Natural killer cell (primary cell): ENCODE measurements around the gene DMBX1. TPM values are rescaled to one million over a fixed set of nuclear protein-coding genes. Genes with fewer than 3 reads are reported as not detected.

ENCODE experiments used
- ATAC-seq, 3 donors: fragments of 150-1000 bp in 2 of 3; fragments of 200-7000 bp in 1 of 3; cut with Tn5 transposase; 1 replicate in 1 of 3; 2 replicates in 2 of 3; pipeline ENCODE4 v1.10.0; 2021; ENCODE audit warnings: mild to moderate bottlenecking in 2 of 3, moderate library complexity in 2 of 3
- DNase-seq, 2 donors: peaks; one replicate each; pipeline versions ENCODE4 v3.0.0 to v3.0.0-alpha.2; 2013 to 2021; ENCODE audit warnings: mixed read lengths in 1 of 2
- H3K27ac ChIP-seq: one replicate; pipeline ENCODE4 v1.5.1; 2013; ENCODE audit warnings: mild to moderate bottlenecking, low read length
- H3K27me3 ChIP-seq: one replicate; pipeline ENCODE4 v1.6.1; 2013; ENCODE audit warnings: low read length; ENCODE audit not compliant: control insufficient read depth, insufficient read depth
- H3K36me3 ChIP-seq: one replicate; pipeline ENCODE4 v1.6.1; 2013; ENCODE audit warnings: low read length; ENCODE audit not compliant: control insufficient read depth, insufficient read depth
- H3K4me1 ChIP-seq: one replicate; pipeline ENCODE4 v1.6.1; 2013; ENCODE audit warnings: low read length; ENCODE audit not compliant: control insufficient read depth, insufficient read depth
- H3K4me3 ChIP-seq: one replicate; pipeline ENCODE4 v1.5.1; 2013; ENCODE audit warnings: low read length
- H3K9me3 ChIP-seq: one replicate; pipeline ENCODE4 v1.6.1; 2013; ENCODE audit warnings: low read length; ENCODE audit not compliant: control insufficient read depth, insufficient read depth
- H3K27ac Mint-ChIP-seq, 2 donors: one replicate each; pipeline ENCODE4 v1.8.0; 2022; ENCODE audit warnings: mild to moderate bottlenecking in 2 of 2, mixed read lengths in 2 of 2, moderate library complexity in 1 of 2
- H3K27me3 Mint-ChIP-seq, 2 donors: one replicate each; pipeline ENCODE4 v1.8.0; 2022; ENCODE audit warnings: low read depth in 2 of 2, mixed read lengths in 2 of 2
- H3K36me3 Mint-ChIP-seq: one replicate; pipeline ENCODE4 v1.8.0; 2022; ENCODE audit warnings: mixed read lengths
- H3K4me1 Mint-ChIP-seq, 2 donors: one replicate each; pipeline ENCODE4 v1.8.0; 2022; ENCODE audit warnings: mixed read lengths in 2 of 2
- H3K4me3 Mint-ChIP-seq: one replicate; pipeline ENCODE4 v1.8.0; 2022; ENCODE audit warnings: mild to moderate bottlenecking, moderate library complexity, mixed read lengths
- H3K9me3 Mint-ChIP-seq, 2 donors: one replicate each; pipeline ENCODE4 v1.8.0; 2022; ENCODE audit warnings: mixed read lengths in 2 of 2
- WGBS: methylation state at CpG from one replicate; pipeline ENCODE4 v1.1.7; 2013; ENCODE audit warnings: missing lambda C conversion rate; ENCODE audit not compliant: insufficient coverage; 5-methylcytosine and 5-hydroxymethylcytosine counted together
- intact Hi-C: fragments of 100-400 bp; cut with micrococcal nuclease; formaldehyde crosslinking; loops from one replicate; pipeline ENCODE4 v1.14.2; 2022
- total RNA-seq, 4 donors: library from RNA; stranded (reverse); fragments of 120-200 nt in 1 of 4; gene quantifications; one replicate each; pipeline versions ENCODE4 v1.2.3 to v1.2.4, GENCODE V29; 2013 to 2022
- TF ChIP-seq, protein P1 (sequence below): fragments of 200-600 bp; IDR thresholded peaks from one replicate; pipeline ENCODE4 v1.8.0; 2022; ENCODE audit warnings: antibody characterized with exemption

Gene DMBX1
- total RNA-seq, 3 donors from 2014 or later (not counting 1 experiment from before 2014, with no cell fraction given): not detected

DNA sequence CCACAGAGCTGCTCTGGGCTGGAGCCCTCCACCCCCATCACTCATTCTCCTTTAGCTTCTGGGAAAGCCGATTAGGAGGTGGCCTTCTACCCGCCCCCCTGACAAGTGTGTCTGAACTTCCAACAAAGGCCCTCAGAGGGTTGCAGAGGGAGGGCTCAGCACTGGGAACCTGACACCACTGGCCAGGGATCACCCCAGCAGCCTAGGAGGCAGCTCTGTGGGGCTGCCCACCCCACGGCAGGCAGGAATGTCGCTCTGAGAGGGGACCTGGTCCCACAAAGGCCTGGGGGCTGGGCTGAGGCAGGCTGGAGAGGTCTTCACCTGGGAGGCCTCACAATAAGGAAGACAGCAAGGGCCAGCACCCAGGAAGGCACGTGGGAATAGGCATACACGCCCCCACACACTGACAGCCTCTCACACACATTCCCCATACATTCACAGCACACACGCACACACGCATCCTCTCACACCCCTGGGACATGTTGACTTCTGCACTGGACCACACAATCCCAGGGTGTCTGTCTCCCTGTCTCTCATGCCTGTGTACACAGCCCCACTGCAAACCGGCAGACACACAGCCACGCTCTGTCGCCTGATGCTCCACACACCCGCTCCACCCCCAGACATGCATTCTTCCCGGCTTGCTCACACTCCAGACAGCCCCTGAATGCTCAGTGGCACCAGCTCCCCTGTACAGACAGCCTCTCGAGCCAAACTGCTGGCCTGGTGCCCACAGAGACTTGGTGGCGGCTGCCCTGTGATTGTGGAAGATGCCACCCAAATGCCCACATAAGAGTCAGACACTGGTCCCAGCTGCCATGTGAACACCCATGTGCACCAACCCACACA lies 30.7 kb downstream of the DMBX1 start:
- H3K36me3 ChIP-seq: no peaks in the 10 kb centered on the region
- no peak overlapping the region for H3K4me3 ChIP-seq
- 88% methylated on average over 15 of the region's 15 CpGs for WGBS
- TF ChIP-seq, protein P1, sequence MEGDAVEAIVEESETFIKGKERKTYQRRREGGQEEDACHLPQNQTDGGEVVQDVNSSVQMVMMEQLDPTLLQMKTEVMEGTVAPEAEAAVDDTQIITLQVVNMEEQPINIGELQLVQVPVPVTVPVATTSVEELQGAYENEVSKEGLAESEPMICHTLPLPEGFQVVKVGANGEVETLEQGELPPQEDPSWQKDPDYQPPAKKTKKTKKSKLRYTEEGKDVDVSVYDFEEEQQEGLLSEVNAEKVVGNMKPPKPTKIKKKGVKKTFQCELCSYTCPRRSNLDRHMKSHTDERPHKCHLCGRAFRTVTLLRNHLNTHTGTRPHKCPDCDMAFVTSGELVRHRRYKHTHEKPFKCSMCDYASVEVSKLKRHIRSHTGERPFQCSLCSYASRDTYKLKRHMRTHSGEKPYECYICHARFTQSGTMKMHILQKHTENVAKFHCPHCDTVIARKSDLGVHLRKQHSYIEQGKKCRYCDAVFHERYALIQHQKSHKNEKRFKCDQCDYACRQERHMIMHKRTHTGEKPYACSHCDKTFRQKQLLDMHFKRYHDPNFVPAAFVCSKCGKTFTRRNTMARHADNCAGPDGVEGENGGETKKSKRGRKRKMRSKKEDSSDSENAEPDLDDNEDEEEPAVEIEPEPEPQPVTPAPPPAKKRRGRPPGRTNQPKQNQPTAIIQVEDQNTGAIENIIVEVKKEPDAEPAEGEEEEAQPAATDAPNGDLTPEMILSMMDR: no peak
- H3K27me3 Mint-ChIP-seq: peaks cover 37 to 42% of the 10 kb centered on the region in 2 donors
- no peak overlapping the region for H3K27ac ChIP-seq
- no peaks in the 10 kb centered on the region for H3K4me1 Mint-ChIP-seq
- ATAC-seq (no peak), DNase-seq (no peak)
- H3K4me1 ChIP-seq: no peaks in the 10 kb centered on the region
- no peak overlapping the region for H3K27ac Mint-ChIP-seq
- H3K9me3 ChIP-seq: no peaks in the 10 kb centered on the region
- H3K27me3 ChIP-seq: no peaks in the 10 kb centered on the region
- no peak overlapping the region for H3K4me3 Mint-ChIP-seq
- H3K9me3 Mint-ChIP-seq: no peaks in the 10 kb centered on the region
- intact Hi-C loops: no loop called here
- no peaks in the 10 kb centered on the region for H3K36me3 Mint-ChIP-seq

DNA sequence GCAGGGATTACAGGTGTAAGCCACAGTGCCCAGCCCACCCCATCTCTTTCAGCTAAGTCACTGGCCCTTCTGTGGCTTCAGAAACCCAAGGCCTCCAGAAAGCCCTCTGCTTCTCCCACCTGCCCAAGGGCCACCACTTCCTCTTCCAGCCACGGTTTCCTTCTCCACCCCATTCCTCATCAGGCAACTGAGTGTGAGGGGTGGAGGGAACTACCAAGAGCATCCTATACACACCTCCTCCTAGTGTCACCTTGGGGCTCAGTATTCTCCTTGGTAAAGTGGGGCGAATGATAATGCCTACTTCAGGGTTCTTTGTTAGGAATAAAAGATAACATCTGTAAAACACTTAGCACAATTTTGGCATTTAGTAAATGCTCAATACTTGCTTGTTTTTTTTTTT lies 31.8 kb downstream of the DMBX1 start:
- no peaks in the 10 kb centered on the region for H3K4me1 ChIP-seq
- H3K27ac ChIP-seq: no peak overlapping the region
- WGBS: no CpG with 5 or more reads among the region's 2 CpGs
- Mint-ChIP-seq H3K27ac (no peak overlapping the region), H3K36me3 (no peaks in the 10 kb centered on the region), H3K27me3 (peaks cover 36 to 37% of the 10 kb centered on the region in 2 donors), H3K4me3 (no peak overlapping the region), H3K4me1 (no peaks in the 10 kb centered on the region), H3K9me3 (no peaks in the 10 kb centered on the region)
- H3K27me3 ChIP-seq: no peaks in the 10 kb centered on the region
- DNase-seq (no peak), ATAC-seq (no peak)
- no peaks in the 10 kb centered on the region for H3K9me3 ChIP-seq
- no peaks in the 10 kb centered on the region for H3K36me3 ChIP-seq
- TF ChIP-seq, protein P1: no peak
- intact Hi-C loops: no loop called here
- H3K4me3 ChIP-seq: no peak overlapping the region

DNA sequence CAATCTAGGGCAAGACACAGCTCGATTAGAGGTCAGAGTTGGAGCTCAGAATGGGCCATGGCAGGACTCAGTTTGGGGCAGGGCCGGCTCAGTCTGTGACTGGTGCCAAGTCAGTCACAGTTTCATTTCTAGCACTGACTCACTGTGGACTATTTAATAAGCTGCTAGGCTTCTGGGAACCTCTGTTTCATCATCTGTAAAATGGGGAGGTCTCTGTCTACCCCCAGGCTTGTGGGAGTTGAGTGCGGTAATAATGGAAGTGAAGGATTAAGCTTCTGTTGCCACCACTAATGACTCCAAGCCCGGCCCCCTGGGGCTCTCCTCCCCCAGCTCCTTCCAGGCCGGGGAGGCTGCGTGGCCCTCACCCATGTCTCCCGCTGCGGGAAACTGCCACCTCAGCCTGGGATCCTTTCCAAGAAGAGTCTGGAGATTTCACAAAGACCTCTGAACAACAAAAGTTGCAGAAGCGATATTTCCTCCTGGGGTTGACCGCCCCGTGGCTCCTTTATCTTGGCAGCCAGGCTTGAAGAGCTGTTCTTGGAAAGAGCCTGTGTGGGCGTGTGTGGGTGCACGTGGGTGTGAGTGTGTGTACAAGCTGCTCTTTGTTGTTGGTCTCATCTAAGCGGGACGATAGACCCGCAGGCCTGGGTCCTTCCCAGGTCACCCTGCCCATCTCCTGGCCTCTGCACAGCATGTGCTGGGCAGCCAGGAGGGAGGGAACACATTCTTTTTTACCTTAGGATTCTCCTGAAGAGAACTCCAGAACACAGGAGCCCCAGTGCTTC lies 32.7 kb downstream of the DMBX1 start:
- H3K9me3 ChIP-seq: no peaks in the 10 kb centered on the region
- no peaks in the 10 kb centered on the region for H3K9me3 Mint-ChIP-seq
- no peaks in the 10 kb centered on the region for H3K27me3 ChIP-seq
- ATAC-seq: no peak
- TF ChIP-seq, protein P1: no peak
- no peak overlapping the region for H3K27ac ChIP-seq
- DNase-seq: no peak
- 27% methylated on average over 16 of the region's 16 CpGs for WGBS
- intact Hi-C loops: no loop called here
- no peak overlapping the region for H3K4me3 ChIP-seq
- H3K27ac Mint-ChIP-seq: no peak overlapping the region
- no peaks in the 10 kb centered on the region for H3K36me3 Mint-ChIP-seq
- H3K27me3 Mint-ChIP-seq: peaks cover 31% of the 10 kb centered on the region in 2 donors
- no peaks in the 10 kb centered on the region for H3K4me1 Mint-ChIP-seq
- no peak overlapping the region for H3K4me3 Mint-ChIP-seq
- no peaks in the 10 kb centered on the region for H3K36me3 ChIP-seq
- H3K4me1 ChIP-seq: no peaks in the 10 kb centered on the region
